GM19372 (cell line): ENCODE measurements around the gene IMPDH2.

Experiments used
- ATAC-seq: cut with Tn5 transposase; IDR thresholded peaks from one replicate; pipeline ENCODE4 v1.9.1; 2021; ENCODE audit warnings: mild to moderate bottlenecking, low read depth, moderate library complexity; ENCODE audit not compliant: unreplicated experiment

Gene IMPDH2

GRCh38 chr3:48984663-48985062, 44.5 kb downstream of the IMPDH2 start:
- no peak for ATAC-seq

DNA sequence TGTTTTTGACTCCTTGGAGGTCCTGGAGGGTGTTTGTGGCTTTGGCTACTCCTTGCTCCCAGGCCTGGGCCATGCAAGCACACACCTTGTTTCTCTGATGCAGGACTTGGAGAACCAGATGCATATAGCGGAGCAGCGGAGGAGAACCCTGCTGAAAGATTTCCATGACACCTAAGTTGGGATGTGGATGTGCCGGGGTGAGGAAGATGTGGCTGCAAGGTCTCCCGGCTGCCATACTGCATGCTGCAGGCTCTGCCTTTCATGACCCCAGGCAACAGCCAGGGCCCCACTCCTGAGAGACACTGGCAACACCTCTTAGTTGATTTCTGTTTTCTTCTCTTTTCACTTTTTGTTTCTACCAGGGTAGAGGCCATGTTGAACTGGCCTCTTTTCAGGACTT, 46.1 kb downstream of the IMPDH2 start:
- ATAC-seq: no peak

- ATAC-seq: no peak
Measured at GRCh38 chr3:48982686-48983085, 46.5 kb downstream of the IMPDH2 start.

DNA sequence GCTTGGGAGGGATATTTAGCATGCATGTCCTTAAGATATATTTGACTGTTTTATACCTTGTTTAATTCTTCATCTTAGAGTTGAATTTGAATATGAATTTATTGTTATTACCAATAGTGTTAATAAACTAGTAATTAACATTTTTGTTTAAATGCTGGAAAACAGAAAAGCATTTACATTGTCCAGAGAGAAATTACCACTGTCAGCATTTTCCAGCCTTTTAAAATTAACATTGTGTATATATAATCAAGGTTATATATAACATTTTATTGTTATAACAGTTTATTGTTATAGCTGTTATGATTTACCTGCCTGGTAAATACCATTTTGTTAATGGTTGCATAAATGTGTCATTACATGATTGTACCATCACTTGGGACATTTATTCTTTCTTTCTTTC, 47.2 kb downstream of the IMPDH2 start:
- no peak for ATAC-seq

DNA sequence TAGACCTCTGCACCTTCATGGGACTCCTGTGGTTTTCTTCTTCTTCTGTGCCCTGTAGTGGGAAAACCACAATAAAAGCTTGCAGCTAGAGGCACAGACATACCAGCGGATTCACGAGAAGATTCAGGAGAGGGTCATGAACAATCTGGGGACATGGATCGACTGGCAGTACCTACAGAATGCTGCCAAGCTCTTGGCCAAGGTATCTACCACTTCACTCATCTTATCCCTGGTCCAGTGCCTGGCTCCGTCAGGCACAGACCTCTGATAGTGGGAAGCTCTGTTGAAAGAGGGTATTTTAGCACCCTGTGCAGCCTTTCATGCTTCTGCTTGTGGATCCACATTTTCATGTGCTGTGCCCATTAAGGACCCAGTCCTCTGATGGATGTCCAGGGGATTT, 48.9 kb downstream of the IMPDH2 start:
- ATAC-seq: no peak

DNA sequence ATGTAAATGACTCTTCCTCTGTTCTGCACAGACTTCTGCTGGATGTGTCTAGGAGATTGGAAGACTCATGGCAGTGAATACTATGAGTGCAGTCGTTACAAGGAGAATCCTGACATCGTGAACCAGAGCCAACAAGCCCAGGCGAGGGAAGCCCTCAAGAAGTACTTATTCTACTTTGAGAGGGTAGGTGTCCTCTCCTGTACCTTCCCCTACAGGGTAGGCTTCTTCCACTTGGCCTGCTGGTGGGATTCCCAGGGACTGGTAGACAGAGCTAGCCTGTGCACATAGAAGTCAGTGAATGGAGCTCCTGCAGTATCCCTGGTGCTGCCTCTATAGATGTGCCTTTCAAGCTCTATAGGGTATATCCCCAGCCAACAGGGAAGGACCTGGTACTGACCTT, 49.7 kb downstream of the IMPDH2 start:
- no peak for ATAC-seq
